ENCODE data around the gene AMFR.

AMFR gene

DNA sequence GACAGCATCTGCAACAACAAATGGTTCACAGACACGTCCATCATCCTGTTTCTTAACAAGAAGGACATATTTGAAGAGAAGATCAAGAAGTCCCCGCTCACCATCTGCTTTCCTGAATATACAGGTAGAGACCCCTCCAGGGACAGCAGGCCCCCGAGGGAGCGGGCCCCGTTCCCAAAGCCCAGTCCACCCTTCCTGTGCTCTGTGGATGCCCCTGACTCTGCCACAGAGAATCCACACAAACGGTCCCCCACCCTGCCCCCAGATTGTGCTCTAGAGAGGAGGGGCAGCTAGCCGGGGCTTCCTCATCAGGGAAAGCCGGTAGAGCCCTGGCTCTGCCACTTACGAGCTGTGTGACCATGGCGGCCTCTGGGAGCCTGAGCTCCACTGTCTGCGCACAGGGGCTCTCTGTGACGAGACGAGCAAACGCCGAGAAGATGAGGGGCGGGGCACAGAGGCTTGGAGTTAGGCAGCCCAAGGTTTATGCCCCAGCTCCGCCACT lies 84.4 kb downstream of the AMFR start:
- no peak overlapping the region for H3K4me3 ChIP-seq (replicated peaks; ENCODE audit: low read depth, low read length)
- DNase-seq (ENCODE audit: extremely low read depth, low read depth): no peak
- TF ChIP-seq, protein P1, sequence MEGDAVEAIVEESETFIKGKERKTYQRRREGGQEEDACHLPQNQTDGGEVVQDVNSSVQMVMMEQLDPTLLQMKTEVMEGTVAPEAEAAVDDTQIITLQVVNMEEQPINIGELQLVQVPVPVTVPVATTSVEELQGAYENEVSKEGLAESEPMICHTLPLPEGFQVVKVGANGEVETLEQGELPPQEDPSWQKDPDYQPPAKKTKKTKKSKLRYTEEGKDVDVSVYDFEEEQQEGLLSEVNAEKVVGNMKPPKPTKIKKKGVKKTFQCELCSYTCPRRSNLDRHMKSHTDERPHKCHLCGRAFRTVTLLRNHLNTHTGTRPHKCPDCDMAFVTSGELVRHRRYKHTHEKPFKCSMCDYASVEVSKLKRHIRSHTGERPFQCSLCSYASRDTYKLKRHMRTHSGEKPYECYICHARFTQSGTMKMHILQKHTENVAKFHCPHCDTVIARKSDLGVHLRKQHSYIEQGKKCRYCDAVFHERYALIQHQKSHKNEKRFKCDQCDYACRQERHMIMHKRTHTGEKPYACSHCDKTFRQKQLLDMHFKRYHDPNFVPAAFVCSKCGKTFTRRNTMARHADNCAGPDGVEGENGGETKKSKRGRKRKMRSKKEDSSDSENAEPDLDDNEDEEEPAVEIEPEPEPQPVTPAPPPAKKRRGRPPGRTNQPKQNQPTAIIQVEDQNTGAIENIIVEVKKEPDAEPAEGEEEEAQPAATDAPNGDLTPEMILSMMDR (IDR thresholded peaks at IDR 0.05; ENCODE audit: low read depth, low read length, missing control alignments): no peak

GRCh38 chr16:56340416-56340815 lies 84.9 kb downstream of the AMFR start:
- DNase-seq (ENCODE audit: extremely low read depth, low read depth): no peak
- H3K4me3 ChIP-seq (replicated peaks; ENCODE audit: low read depth, low read length): no peak overlapping the region
- TF ChIP-seq, protein P1 (IDR thresholded peaks at IDR 0.05; ENCODE audit: low read depth, low read length, missing control alignments): no peak

DNA sequence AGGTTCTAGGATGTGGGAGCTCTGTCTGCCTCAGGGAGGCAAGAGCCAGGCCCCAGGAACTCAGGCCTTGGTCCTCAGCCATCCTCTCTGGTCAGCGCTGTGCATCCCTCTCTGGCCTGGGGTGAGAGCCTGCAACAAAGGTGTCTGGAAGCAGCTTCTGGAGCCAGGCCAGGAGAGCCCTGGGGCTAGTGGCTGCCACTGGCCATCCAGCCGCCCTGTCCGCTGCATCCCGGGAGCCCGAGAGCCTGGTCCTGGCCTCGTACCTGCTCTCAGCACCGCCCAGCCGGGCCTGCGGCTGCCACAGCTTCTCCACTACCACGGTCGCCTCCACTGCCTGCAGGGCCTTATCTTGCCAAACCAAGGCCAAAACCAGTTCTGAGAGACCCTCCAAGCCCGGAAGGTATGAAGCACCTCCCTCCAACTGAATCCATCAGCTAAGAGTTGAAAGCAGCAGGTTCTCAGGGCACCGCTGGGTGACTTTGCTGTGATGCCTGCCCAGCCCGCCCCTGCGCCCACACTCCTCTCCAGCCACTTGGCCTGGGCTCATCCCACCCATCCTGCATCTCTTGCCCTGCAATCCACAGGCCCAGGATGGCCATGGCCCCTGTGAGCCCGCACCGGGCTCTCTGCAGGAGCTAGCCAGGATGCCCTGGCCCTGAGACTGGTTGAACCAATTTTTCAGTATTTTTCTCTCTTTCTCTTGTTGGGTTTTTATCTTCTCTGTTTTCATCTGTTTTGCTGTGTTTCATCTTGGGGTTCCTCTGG lies 85.7 kb downstream of the AMFR start:
- H3K4me3 ChIP-seq (replicated peaks; ENCODE audit: low read depth, low read length): no peak overlapping the region
- no peak for DNase-seq (ENCODE audit: extremely low read depth, low read depth)
- TF ChIP-seq, protein P1 (IDR thresholded peaks at IDR 0.05; ENCODE audit: low read depth, low read length, missing control alignments): no peak

- DNase-seq (ENCODE audit: extremely low read depth, low read depth): no peak
- no peak overlapping the region for H3K4me3 ChIP-seq (replicated peaks; ENCODE audit: low read depth, low read length)
- TF ChIP-seq, protein P1 (IDR thresholded peaks at IDR 0.05; ENCODE audit: low read depth, low read length, missing control alignments): no peak
Observed at GRCh38 chr16:56338566-56339318, 86.6 kb downstream of the AMFR start.

- no peak for DNase-seq (ENCODE audit: extremely low read depth, low read depth)
- TF ChIP-seq, protein P1 (IDR thresholded peaks at IDR 0.05; ENCODE audit: low read depth, low read length, missing control alignments): no peak
- H3K4me3 ChIP-seq (replicated peaks; ENCODE audit: low read depth, low read length): no peak overlapping the region
Observed at GRCh38 chr16:56337858-56338325, 87.5 kb downstream of the AMFR start.

- no peak for DNase-seq (ENCODE audit: extremely low read depth, low read depth)
- H3K4me3 ChIP-seq (replicated peaks; ENCODE audit: low read depth, low read length): no peak overlapping the region
- TF ChIP-seq, protein P1 (IDR thresholded peaks at IDR 0.05; ENCODE audit: low read depth, low read length, missing control alignments): no peak
Observed at GRCh38 chr16:56337131-56337857, 88.1 kb downstream of the AMFR start.

Data from HFF-Myc (cell line).